Stimulated activated effector memory CD8-positive, alpha-beta T cell treated with anti-CD3 and anti-CD28 coated beads, Interleukin-12 subunit alpha, Interleukin-12 subunit beta, amount 100 ng/mL, for 72 hours (primary cell): ENCODE measurements around the gene KIF26A.

Experiments
- ATAC-seq: fragments of 150-1000 bp; cut with Tn5 transposase; 2 replicates; pipeline ENCODE4 v1.10.0; 2021
- DNase-seq, 2 donors: peaks; one replicate each; pipeline ENCODE4 v3.0.0; 2021 to 2022; ENCODE audit warnings: low spot score in 2 of 2
- H3K27ac Mint-ChIP-seq: one replicate; pipeline ENCODE4 v1.8.0; 2022; ENCODE audit warnings: mild to moderate bottlenecking, mixed read lengths
- H3K36me3 Mint-ChIP-seq: one replicate; pipeline ENCODE4 v1.8.0; 2022; ENCODE audit warnings: mild to moderate bottlenecking, mixed read lengths
- H3K4me1 Mint-ChIP-seq: one replicate; pipeline ENCODE4 v1.8.0; 2022; ENCODE audit warnings: mixed read lengths
- H3K4me3 Mint-ChIP-seq: one replicate; pipeline ENCODE4 v1.8.0; 2022; ENCODE audit warnings: mild to moderate bottlenecking, mixed read lengths
- H3K9me3 Mint-ChIP-seq: one replicate; pipeline ENCODE4 v1.8.0; 2022; ENCODE audit warnings: mixed read lengths

Gene KIF26A

DNA sequence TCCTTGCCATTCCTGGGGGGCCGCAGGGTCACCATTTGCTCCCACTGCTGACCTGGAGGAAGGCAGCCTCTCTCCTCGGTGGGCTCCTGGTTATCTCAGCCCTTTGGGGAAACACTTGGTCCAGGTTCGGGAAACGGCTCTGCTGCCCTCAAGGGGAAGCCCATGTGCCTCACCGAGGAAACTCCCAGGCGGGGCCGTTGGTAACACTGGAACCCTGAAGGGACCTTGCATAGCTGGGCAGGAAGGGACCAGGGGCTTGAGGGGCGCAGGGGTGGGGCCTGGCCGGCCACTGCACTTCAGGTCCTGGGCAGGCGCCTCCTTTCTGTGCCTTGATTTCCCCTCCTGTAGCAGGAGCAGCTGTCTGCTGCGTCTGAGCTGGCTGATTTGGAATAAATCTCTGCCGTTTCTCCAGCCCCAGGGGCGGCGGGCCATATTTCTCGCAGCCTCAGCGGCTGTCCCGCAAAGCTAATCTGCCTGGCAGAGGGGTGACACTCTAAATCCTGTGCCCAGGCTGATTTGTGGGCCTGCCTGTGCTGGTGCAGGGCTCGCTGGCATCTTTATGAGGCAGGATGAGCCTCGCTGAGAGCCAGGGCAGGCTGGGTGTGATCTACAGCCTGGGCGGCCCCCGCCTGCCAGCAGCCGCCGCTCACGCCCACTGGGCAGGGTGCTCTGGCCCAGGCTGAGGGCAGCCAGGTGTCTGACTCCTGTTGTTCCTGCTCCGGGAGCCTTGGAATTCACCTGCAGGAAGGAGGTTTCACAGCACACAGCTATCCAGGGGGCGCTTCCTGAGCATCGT lies 49.7 kb downstream of the KIF26A start:
- Mint-ChIP-seq H3K4me3 (no peak overlapping the region), H3K4me1 (no peaks in the 10 kb centered on the region), H3K36me3 (no peaks in the 10 kb centered on the region), H3K9me3 (no peaks in the 10 kb centered on the region), H3K27ac (no peak overlapping the region)
- no peak for ATAC-seq
- no peak for DNase-seq

DNA sequence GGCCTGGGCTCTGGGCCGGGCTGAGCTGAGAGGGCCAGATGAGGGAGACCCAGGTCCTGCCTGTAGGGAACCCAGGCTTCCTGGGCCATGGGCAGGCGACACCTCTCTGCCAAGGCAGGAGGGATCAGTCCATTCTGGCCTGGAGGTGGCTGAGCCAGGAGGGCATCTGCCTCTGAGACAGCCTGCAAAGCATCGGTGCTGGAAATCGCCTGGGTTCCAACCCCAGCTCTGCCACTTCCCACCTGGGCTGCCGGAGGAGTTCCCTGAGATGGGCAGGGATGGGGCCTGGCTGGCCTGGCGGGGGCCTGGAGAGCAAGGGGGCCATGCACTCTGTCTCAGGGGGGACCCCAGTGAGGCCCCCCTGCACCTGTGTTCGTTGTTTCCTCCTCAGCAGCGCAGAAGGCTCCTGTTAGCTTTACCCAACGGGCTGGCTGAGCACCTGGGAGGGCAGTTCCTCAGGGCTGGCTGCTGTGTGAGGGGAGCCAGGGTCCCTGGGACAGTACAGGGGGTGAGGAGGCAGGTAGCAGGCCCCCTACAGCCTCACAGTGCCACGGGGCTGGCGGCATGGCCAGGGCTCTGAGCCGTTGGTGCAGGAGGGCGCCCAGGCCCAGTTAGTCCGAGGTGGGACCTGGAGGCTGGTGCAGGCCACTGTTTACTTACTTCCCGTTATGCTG lies 50.5 kb downstream of the KIF26A start:
- DNase-seq: no peak
- no peak overlapping the region for H3K27ac Mint-ChIP-seq
- H3K9me3 Mint-ChIP-seq: no peaks in the 10 kb centered on the region
- H3K4me3 Mint-ChIP-seq: no peak overlapping the region
- no peaks in the 10 kb centered on the region for H3K4me1 Mint-ChIP-seq
- no peak for ATAC-seq
- no peaks in the 10 kb centered on the region for H3K36me3 Mint-ChIP-seq

DNA sequence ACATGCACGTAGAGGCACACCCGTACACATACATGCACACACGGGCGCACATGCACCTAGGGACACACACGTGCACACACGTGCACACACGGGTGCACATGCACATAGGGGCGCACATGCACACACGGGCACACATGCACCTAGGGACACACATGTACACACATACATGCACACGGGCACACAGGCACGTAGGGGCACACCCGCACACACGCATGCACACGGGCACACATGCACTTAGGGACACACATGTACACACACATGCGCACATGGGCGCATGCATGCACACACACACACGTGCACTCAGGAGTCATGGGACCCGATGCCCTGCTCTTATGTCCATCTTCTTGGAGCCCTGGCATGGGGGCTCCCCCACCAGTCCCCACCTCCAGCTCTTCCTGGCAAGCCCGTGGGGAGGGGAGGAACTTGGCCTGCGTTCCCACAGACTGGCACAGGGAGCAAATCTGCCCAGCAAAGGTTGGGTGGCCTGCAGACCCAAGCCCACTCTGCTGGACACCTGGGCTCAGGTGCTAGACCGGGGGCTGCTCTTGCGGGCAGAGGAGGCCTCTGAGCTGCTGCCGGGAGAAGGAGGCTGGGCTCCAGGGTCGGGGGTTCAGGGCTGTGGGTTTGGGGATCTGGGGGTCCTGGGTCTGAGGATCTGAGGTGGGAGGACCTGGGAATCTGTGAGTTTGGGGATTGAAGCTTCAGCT lies 51.4 kb downstream of the KIF26A start:
- Mint-ChIP-seq H3K27ac (no peak overlapping the region), H3K4me1 (no peaks in the 10 kb centered on the region), H3K9me3 (no peaks in the 10 kb centered on the region), H3K4me3 (no peak overlapping the region), H3K36me3 (peaks cover 5% of the 10 kb centered on the region)
- ATAC-seq (no peak), DNase-seq (no peak)

DNA sequence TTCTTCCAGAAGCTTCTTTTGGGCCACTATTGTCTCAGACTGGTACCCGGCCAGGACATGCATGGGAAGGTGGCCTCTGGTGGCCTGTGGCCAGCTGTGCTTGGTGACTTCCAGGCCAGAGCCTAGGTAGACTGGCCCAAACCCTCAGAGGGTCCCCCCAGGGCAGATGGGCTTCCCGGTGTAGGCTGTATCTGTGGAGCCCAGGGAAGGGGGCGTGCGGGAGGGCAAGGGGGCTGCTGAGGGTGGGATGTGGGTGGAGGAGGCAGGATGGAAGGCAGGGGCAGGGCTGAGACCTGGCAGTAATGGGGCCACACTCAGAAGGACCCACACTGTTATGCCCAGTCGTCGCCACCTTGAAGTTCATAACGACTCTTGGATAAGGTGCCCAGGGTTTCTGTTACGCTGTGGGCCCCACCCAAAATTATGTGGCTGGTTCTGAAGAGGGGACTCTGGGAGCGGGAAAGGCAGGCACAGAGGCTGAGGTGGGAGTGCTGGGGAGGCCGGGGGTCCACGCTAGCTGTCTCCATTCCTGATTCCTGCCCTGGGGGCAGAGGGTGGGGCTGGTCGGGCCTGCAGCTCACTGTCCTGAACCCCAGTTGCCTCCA lies 52.1 kb downstream of the KIF26A start:
- peaks cover 5% of the 10 kb centered on the region for H3K36me3 Mint-ChIP-seq
- no peak for DNase-seq
- no peaks in the 10 kb centered on the region for H3K4me1 Mint-ChIP-seq
- no peak overlapping the region for H3K4me3 Mint-ChIP-seq
- no peaks in the 10 kb centered on the region for H3K9me3 Mint-ChIP-seq
- ATAC-seq: no peak
- H3K27ac Mint-ChIP-seq: no peak overlapping the region

DNA sequence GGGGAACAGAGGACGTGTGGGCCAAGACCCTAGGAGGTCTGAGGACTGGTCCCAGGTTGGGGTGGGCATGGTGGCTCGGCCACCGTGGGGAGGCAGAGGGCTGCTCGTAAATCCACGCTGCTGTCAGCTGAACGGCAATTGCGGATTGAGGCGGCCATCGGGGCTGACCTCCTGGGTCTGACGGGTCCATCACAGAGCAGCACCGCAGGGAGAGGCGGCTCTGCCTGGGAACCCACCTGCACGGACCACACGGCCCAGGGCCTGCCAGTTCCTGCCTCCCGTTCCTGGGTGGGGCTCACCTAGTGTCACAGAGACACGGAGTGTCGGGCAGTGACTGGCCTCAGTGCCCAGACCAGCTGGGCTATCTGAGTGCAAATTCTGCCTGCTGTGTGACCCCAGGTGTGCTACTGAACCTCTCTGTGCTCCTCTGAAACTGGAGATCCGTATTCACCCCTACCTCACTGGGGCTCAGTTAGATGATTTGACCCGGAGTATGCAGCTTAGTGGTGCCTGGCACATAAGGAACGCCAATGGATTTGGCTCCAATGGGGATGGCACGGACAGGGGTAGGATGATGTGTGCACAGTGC lies 53.1 kb downstream of the KIF26A start:
- H3K27ac Mint-ChIP-seq: no peak overlapping the region
- H3K4me3 Mint-ChIP-seq: no peak overlapping the region
- H3K9me3 Mint-ChIP-seq: no peaks in the 10 kb centered on the region
- DNase-seq: no peak
- H3K36me3 Mint-ChIP-seq: peaks cover 5% of the 10 kb centered on the region
- no peak for ATAC-seq
- H3K4me1 Mint-ChIP-seq: no peaks in the 10 kb centered on the region

DNA sequence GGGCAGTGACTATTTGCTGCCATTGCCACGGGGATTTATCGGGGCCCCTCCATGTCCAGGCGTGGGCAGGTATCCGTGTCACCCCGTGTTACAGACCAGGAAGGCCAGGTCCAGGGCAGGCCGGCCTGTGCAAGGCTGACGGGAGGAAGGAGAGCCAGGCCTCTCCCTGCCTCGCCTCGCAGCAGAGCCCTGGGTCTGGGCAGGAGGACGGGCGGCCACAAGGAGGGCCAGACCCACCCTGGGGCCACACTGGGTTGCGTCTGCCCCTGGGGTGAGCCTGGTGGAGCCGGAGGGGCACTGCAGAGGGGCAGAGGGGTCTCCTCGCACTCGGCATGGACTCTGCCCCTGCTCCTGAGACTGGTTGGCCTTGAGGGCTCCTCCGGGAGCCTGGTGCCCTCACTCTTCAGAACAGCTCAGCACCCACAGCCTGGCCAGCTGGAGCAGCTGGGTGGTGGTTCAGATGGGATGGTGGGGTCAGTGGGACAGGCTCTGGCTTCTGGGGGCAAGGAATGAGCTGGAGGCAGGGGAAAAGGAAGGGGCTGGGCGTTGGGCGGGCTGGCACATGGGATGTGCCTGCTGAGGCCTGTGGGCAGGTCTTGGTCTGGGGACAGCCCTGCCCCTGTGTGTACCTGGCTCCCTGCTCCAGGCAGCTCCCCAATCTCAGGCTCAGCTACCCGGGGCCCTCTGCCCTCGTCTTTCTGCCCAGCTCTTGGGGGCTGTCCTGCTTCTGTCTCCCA lies 53.9 kb downstream of the KIF26A start:
- H3K36me3 Mint-ChIP-seq: peaks cover 5% of the 10 kb centered on the region
- no peaks in the 10 kb centered on the region for H3K9me3 Mint-ChIP-seq
- no peak overlapping the region for H3K27ac Mint-ChIP-seq
- H3K4me3 Mint-ChIP-seq: no peak overlapping the region
- DNase-seq (no peak), ATAC-seq (no peak)
- H3K4me1 Mint-ChIP-seq: no peaks in the 10 kb centered on the region

DNA sequence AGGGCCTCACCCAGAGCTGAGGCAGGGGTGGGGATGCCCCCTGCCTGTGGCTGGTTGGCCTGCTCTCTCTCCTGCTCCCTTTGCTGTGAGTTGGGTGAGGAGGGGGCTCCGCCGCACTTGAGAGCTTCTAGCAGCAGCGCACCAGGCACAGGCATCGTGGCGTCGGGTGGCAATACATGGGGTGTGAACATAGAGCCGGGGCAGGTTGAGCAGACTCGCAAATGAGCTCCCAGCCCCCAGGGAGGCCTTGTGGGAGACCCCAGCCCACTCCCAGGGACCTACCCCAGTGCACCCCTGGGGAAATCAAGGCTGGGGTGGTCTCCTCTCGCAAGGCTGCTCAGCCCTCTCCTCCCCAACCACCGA lies 54.5 kb downstream of the KIF26A start:
- Mint-ChIP-seq H3K27ac (no peak overlapping the region), H3K4me1 (no peaks in the 10 kb centered on the region), H3K36me3 (peaks cover 5% of the 10 kb centered on the region), H3K9me3 (no peaks in the 10 kb centered on the region), H3K4me3 (no peak overlapping the region)
- no peak for ATAC-seq
- no peak for DNase-seq

DNA sequence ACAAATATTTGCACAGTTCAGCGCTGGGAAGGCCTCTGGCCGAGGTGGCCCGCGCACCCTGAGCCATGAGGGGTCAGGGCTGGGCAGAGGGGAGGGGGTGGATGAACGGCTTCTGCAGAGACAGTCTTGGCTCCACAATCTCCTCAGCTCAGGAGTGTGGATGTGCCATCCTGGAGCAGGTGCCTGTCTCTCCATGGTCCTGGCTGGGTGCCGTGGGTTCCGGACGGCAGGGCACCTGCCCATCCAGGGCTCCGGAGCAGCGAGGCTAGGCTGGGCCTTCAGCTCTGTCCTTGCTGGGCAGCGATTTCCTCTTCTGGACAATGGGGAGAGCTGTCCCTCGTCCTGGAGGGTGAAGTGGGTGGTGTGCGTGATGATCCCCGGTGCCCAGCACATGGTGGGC lies 55.6 kb downstream of the KIF26A start:
- Mint-ChIP-seq H3K27ac (no peak overlapping the region), H3K36me3 (peaks cover 5% of the 10 kb centered on the region), H3K9me3 (no peaks in the 10 kb centered on the region), H3K4me3 (no peak overlapping the region), H3K4me1 (no peaks in the 10 kb centered on the region)
- ATAC-seq (no peak), DNase-seq (no peak)

DNA sequence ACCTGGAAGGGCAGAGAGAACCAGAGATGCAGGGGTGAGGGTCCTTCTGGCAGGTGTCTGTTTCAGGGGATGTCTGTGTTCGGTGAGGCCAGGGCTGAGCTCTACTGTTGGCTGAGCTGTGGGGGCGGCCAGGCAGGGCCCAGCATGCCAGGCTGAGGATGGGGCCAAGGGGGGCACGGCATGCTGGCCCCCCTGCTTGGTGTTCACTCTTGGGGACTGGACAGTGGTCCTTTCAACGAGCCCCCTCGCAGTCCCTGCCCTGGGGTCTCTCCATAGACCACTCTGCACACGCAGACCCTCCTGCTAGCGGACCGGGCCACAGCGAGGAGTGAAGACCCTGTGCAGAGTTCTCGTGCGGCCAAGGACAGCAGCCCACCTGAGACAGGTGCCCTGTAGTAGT lies 56.3 kb downstream of the KIF26A start:
- Mint-ChIP-seq H3K27ac (no peak overlapping the region), H3K4me3 (no peak overlapping the region), H3K9me3 (no peaks in the 10 kb centered on the region), H3K36me3 (peaks cover 5% of the 10 kb centered on the region), H3K4me1 (no peaks in the 10 kb centered on the region)
- ATAC-seq (no peak), DNase-seq (no peak)

DNA sequence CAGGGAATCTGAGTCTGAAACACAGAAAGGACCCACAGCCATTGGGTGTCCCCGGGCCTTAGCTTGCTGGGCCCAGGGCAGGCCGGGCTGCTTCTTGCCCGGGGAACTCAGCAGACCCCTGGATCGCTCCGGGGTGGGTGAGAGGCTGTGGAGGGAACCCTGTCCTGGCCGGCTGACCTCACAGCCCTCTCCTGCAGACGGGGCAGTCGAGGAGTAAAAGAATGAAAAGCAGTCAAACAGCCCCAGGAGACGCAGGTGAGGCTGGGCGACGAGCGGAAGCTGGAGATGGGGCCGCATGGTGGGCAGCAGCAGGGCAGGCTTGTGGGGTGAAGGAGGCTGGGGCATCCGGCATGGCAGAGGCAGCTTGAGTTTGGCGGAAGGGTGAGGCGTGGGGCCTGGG lies 57.0 kb downstream of the KIF26A start:
- DNase-seq (no peak), ATAC-seq (no peak)
- no peak overlapping the region for H3K4me3 Mint-ChIP-seq
- H3K9me3 Mint-ChIP-seq: no peaks in the 10 kb centered on the region
- no peaks in the 10 kb centered on the region for H3K4me1 Mint-ChIP-seq
- peaks cover 5% of the 10 kb centered on the region for H3K36me3 Mint-ChIP-seq
- no peak overlapping the region for H3K27ac Mint-ChIP-seq

DNA sequence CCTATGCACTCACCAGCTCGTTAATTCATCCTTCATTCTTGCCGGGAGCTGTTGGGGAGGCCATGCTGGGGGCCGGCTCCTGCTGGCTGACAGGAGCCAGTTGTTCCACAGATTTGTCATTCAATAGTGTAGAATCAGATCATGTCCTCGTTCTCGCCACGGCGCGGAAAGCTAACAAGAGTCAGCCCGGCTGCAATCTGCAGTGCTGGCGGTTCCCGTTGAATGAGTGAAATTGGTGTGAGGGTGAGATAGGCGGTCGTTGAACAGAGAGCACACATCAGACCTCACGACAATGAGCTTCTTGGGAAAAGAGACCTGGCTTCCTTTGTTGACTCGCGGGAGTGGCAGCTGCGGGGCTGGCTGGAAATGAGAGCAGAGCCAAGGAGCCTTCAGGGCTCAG lies 57.5 kb downstream of the KIF26A start:
- Mint-ChIP-seq H3K4me1 (no peaks in the 10 kb centered on the region), H3K4me3 (no peak overlapping the region), H3K27ac (no peak overlapping the region), H3K9me3 (no peaks in the 10 kb centered on the region), H3K36me3 (peaks cover 5% of the 10 kb centered on the region)
- ATAC-seq (no peak), DNase-seq (no peak)

DNA sequence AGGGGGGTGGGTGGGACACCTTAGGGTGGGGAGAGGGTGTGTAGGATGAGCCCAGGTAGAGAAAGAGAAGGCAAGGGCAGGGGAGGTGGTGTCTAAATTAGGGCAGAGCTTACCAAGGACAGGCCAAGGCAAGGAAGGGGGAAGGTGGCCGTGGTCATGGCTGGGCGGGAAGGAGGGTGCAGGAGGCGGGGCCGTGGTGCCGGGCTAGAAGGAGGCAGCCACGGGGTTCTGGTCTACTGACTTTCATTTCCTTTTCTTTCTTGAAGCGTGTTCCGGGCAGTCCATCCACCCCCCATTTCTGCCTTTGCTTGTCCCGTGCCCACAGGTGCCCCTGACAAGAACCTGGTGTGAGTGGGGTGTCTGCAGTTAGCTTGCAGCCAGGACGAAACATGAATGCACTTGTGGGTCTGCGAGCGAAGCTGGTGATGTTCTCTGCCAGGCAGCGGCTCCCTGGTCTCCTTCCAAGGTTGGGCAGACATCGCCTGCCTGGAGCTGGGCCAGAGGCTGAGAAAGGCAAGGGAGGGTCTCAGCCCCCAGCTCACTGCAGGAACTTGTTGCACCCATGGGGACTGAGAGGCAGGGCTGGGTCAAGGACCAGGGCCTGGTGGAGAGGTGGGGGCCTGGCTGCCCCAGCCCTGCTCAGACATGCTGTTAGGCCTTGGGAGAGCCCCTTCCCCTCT lies 58.2 kb downstream of the KIF26A start:
- no peak for ATAC-seq
- peaks cover 5% of the 10 kb centered on the region for H3K36me3 Mint-ChIP-seq
- H3K9me3 Mint-ChIP-seq: no peaks in the 10 kb centered on the region
- no peak for DNase-seq
- no peak overlapping the region for H3K27ac Mint-ChIP-seq
- H3K4me3 Mint-ChIP-seq: no peak overlapping the region
- no peaks in the 10 kb centered on the region for H3K4me1 Mint-ChIP-seq

DNA sequence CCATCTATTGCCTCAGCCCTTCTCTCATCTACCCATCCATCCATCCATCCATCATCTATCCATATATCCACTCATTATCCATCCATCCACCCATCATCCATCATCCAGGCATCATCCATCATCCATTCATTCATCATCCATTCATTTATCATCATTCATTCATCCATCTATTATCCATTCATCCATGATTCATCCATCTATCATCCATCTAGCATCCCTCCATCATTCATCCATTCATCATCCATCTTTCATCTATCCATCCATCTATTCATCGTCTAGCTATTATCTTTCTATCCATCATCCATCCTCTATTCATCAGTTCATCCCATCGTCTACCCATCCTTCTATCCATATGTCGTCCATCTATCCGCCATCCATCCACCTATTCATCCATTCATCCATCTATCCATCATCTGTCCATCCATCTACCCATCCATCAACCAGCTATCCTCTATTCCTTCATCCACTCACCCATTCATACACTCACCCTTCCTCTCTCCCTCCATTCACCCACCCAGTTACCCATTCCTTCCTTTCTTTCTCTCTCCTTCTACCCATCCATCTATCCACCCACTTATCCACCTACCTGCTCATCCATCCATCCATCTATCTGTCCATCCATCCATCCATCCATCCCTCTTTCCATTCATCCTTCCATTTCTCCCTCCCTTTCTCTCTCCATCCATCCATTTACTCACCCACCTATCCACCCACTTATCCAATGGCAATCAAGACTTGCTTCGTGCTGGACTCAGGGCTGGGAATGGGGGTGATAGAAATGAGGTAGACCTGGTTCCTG lies 59.3 kb downstream of the KIF26A start:
- H3K4me3 Mint-ChIP-seq: no peak overlapping the region
- H3K9me3 Mint-ChIP-seq: no peaks in the 10 kb centered on the region
- H3K4me1 Mint-ChIP-seq: no peaks in the 10 kb centered on the region
- ATAC-seq (no peak), DNase-seq (no peak)
- peaks cover 5% of the 10 kb centered on the region for H3K36me3 Mint-ChIP-seq
- H3K27ac Mint-ChIP-seq: no peak overlapping the region
